Effector CD8-positive, alpha-beta T cell (primary cell): Measurements from ENCODE around the gene HS3ST5.
"Not testable (repeated sequence)": the region's sequence is repeated elsewhere in the genome, so short reads cannot be mapped to it uniquely, and the experiment has no call there.

Experiments used
- DNase-seq: peaks from one replicate; lab custom pipeline; 2025; lab: John Stamatoyannopoulos, UW

Gene HS3ST5

DNA sequence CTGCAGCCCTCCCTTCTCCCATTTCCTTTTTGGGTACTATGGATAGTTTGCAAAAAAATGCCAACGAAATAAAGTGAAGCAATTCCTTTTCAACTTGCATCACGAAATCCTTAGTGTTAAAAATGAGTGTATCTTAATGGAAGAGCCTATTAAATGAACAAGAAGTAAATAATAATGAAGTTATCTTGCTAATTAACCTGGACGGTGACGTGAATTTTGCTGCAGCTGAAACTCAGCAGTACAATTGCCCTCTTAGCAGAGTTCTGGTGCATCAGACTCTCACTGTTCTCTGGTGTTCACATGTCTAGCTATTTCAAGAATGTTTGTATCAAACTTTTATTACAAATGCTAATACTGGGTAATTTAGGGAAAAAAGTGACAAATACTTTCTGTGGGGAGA, 252.2 kb downstream of the HS3ST5 start:
- DNase-seq: no peak

GRCh38 chr6:114087496-114087895, 255.3 kb downstream of the HS3ST5 start:
- DNase-seq: no peak

DNA sequence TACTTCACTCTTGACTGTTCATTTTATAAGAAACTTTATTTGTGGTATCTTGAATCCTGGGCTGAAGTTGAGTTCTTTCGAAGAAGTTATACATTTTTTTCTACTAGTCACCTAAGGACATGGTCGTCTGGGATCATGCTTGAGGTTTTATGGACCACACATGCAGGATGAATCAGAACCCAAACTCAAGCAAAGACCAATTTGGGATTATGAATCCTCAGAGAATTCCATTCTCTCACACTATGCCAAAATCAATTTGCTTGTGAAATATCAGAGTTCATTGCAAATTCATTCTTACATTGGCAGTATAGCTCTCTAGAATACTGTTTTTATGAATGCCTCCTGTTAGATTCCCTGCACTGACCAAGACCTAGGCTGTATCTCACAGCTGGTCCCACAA, 257.6 kb downstream of the HS3ST5 start:
- DNase-seq: no peak

- no peak for DNase-seq
Observed at GRCh38 chr6:114084327-114084890, 258.4 kb downstream of the HS3ST5 start.

DNA sequence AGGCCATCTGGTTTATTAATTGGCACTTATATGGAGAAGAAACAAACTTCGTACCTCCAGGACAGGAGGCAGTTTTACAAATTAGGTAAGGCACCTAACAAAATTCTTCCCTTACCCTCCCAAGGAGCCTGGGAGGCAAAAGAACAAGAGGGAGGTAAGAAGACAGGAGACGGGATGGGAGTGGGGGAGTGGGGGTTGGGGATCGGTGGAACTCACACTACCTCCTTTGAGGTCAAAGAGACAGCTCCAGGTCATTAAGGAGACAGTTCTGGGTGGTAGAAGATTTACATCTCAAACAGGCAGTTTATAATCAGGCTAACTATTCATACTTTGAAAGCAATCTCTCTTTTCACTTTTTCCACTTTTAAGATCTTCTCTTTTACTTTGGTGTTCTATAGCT, 259.6 kb downstream of the HS3ST5 start:
- DNase-seq: no peak

DNA sequence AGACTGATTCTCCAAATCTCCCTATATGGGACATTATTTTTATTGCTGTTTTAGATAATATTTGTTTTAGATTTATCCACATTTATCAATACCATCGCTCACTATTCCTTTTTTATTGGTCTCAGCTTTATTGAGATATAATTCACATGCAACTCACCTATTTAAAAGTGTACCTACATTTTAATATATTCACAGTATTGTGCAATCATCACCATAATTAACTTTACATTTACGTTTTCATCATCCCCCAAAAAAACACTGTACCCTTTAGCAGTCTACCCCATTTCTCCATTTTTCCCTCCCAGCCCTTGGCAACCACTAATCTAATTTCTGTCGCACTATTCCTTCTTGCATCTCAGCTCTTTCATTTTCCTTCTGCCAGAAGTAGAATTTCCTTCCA, 261.1 kb downstream of the HS3ST5 start:
- no peak for DNase-seq

DNA sequence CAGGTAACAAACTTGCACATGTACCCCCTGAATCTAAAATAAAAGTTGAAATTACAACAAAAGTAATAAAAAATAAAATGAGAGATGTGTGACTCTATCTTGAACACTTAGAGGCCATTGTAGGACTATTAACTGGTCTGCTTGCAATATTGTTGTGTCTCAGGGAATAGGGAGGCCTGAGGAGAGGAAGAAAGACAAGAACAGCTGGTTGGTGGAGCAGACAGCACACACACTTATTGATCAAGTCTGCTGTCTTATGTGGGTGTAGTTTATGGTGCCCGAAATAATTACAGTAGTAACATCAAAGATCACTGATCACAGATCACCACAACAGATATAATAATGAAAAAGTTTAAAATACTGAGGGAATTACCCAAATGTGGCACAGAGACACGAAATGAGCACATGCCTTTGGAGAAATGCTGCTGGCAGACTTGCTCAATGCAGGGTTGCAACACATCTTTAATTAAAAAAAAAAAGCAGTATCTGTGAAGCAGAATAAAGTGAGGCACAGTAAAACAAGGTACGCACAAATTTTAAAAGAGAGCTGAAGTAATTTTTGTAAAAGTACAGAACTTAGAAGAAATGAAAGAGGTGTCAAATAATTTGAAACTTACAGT, 261.8 kb downstream of the HS3ST5 start:
- DNase-seq: no peak

- DNase-seq: not testable (repeated sequence)
Observed at GRCh38 chr6:114080410-114080809, 262.4 kb downstream of the HS3ST5 start.

DNA sequence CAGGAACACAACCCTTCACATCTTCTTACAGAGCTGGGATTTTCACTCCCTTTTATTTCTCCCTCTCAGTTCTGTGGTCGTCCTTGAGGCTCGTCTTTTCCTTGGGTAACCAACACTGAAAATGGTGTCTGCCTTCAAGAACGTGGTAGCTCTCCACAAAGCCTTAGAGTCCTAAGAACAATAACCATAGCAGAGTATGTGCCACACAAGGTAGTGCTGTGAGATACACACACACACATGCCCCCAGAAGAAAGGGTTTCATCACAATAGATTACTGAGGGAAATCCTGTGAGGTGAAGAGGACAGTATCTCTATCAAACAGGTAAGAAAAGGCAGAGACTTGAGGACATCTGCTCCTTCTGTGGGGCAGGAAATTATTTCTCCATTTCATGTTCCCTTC, 267.0 kb downstream of the HS3ST5 start:
- no peak for DNase-seq

DNA sequence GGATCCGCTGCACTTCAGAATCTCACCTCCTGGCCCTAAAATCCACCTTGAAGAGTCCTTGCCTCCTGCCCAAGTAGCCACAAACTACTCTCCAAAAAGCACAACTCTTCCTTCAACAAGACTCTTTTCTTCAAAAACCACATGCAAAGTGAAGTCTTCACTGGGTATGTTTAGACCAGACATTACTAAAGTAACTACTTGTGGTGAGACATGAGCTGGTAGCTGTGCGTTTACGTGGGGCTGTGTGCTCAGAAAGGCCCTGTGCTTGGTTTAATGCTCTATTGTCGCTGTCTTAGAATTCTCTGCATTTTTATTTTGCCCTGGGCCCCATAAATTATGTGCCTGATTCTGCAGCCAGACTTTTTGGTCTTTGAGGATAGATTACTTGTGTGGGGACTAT, 267.5 kb downstream of the HS3ST5 start:
- no peak for DNase-seq

DNA sequence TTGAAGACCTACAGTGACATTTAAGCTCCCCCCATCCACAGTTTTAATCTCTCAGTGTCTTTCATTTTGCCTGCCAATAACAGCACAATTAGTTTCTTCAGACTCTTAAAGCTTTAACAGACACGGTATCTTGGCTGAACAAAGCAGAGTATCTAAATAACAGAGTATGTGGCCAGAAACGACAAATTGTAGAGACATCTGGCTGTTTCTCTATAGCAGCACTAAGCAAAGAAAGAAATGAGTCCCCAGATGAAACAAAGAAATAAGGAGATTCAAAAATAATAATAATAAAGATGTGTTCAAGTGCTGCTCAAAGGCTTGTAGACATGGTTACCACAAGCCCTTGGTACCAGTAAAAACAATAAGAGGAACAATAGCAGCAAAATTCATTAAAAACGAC, 274.1 kb downstream of the HS3ST5 start:
- DNase-seq: no peak

DNA sequence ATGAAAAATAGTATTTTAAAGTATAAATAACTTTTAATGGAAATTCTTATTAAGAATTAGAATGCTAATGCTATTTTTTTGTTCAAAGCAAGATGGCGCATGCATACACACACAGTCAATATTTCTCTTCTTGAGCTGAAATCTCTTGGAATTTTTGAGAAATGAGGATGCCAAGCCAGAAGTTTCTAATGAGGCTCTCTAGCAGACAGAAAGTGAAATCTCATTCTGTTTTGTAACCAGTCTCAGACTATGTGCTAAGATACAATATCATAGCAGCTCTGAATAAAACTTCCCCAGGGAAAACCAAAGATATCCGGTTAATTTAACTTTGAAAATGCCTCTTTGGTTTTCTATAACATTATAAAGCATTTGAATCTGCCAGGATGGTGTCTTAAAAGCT, 274.7 kb downstream of the HS3ST5 start:
- DNase-seq: no peak

DNA sequence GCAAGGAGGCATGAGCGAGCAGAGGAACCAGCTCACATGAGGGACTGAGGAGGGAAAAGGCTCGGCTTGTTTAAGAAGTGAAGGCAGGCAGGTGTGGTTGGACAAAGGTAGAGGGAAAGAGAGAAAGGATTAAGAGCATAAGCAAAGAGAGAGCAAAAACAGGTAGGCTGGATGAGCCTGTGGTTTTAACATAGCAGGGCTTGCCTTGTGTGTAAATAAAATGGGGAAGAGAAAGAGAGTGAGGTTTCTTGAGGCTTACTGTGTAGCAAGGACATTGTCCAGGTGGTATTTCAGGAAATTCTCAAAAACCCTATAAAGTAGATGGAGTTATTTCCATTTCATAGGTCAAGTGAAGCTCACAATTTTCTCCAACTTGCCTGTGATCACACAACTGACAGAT, 278.0 kb downstream of the HS3ST5 start:
- DNase-seq: no peak

DNA sequence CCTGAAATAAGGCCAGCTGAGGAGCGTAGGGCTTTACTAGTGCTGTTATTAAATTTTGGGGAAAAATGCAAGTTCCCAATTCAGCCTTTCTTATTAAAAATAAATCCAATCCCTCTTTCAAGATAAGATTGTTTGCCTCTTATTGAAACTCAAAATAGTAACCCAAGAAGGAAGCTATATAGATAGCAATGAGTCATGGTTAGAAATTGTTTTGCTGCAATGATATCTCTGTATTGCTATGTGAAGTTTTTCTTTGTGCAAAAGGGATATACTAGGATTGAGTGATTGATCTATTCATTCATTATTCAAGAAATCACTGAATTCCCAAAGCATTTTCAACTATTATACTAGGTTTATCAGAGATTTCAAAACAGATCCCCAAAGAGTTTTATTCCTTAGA, 278.9 kb downstream of the HS3ST5 start:
- DNase-seq: no peak

DNA sequence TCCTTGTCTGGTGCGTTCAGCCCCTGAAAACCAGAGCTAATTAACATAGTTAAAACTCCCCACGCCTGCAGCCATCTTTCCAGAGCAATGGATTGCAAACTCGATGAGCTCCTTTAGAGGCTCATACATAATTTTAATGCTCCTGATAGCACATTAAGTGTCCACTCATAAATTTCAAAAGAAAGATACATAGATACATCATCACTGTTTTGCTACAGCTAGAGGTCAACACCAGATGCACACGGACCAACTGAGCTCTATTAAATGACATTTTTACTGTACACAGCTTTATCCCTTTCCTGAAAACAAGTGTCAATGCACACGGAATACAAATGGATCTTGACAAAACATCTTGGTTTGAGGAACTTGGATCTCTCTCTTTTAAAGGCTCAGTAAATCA, 280.6 kb downstream of the HS3ST5 start:
- DNase-seq: no peak

DNA sequence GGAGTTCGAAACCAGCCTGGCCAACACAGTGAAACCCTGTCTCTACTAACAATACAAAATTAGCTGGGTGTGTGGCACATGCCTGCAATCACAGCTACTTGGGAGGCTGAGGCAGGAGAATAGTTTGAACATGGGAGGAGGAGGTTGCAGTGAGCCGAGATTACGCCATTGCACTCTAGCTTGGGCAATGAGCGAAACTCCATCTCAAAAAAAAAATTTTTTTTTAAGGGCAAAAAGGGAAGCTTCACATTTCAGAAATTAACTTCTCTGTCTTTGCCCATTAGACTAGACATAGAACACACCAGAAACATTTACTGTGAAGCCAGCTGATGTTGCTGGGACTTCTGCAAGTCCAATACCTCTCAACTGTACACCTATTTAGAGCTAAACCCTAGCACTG, 281.1 kb downstream of the HS3ST5 start:
- no peak for DNase-seq

DNA sequence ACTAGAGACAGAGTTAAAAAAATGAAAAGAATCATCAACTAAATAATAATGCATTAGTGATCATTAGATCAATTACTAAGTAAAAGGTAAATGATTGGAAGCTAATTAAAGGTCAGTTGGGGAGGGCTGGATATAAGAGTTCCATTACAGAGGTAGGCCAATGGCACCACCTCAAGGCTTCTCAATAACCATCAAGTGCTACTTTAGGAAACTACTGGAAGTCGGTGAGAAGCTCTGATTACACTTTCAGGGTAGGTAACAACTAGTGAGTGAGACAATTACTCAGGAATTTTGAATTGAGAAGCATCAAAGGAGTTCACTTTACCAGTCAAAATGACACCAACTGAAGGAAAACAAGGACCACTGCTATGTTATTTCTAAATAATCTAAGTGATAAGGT, 281.7 kb downstream of the HS3ST5 start:
- DNase-seq: no peak

GRCh38 chr6:114058435-114058834, 284.4 kb downstream of the HS3ST5 start:
- no peak for DNase-seq

- DNase-seq: no peak
Observed at GRCh38 chr6:114055763-114056162, 287.1 kb downstream of the HS3ST5 start.

DNA sequence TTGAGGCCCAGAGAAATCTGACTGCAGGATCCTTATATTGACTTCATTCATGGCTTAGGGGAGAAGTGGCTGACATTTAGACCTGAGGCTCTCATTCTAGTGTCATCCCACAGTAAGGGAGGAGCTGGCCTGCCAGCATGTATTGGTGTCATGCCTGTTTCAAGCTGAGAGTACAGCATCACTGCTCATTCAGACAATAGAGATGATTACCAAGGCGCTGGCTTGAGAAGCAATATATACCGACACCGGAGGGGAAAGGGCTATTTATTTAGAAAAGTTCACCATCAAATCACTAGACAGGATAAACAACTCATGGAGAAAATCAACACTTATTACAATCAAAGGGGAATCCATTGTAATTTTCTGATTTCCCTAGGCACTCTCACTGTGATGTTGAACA, 287.5 kb downstream of the HS3ST5 start:
- DNase-seq: no peak

GRCh38 chr6:114053791-114054190, 289.0 kb downstream of the HS3ST5 start:
- DNase-seq: no peak

DNA sequence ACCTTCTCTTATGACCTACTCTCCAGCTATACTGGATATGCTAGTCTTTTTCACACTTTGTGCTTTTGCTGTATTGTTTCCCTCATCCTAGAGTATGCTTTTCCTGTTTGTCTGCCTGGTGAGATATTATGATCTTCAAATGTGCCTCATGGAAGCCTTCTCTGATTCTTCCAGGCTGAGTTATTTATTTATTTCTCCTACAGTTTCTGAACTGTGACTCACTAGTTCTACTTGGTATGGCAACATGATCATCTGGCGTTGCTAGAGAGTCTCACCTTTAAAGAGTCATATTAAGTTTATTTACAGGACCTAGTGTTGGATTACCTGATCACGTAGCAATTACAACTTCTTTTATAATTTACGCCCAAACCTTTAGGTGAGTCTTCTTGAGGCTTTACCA, 290.7 kb downstream of the HS3ST5 start:
- no peak for DNase-seq

- DNase-seq: no peak
Observed at GRCh38 chr6:114051031-114051430, 291.8 kb downstream of the HS3ST5 start.

DNA sequence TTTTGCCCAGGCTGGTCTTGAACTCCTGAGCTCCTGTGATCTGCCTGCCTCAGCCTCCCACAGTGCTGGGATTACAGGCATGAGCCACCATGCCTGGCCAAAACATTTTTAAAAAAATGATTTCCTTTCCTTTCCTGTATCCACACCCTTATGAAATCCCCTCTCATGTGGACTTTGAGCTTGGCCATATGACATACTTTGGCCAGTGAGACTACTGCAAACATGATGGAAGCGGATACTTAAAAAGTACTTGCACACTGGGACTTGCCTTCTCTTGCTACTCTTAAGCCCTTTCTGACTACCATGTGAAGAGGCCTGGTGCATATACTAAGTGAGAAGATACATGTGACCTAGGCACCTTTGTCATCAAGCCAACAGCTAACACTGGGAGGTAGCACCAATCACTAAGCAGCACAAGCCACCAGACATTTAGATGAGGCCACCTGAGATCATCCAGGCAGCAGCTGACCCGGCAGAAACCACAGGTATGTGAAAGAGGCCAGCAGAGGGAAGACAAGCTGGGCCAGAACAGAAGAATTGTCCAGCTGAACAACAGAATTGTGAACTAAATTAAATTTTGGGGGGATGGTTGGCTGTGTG, 293.4 kb downstream of the HS3ST5 start:
- DNase-seq: no peak
